Astrocyte (in vitro differentiated cells and primary cell): ENCODE data around the gene ASB3. TPM values are rescaled to one million over a fixed set of nuclear protein-coding genes. Genes with fewer than 3 reads are reported as not detected.

Source experiments
- DNase-seq: peaks from one replicate; pipeline ENCODE4 v3.0.0-alpha.2; 2010; ENCODE audit warnings: low read depth
- FAIRE-seq: peaks from 2 replicates; lab custom pipeline; 2011; peaks lifted over from hg19 to GRCh38; lab: Jason Lieb, UNC
- H2AFZ ChIP-seq: 2 replicates; pipeline ENCODE4 v1.6.0; 2012; ENCODE audit warnings: low read depth, low read length, inconsistent platforms
- H3K27ac ChIP-seq: 2 replicates; pipeline ENCODE4 v1.5.1; 2011; ENCODE audit warnings: low read depth, low read length, inconsistent platforms
- H3K27me3 ChIP-seq: 2 replicates; pipeline ENCODE4 v1.6.0; 2011; ENCODE audit warnings: low read length, inconsistent platforms; ENCODE audit not compliant: insufficient read depth
- H3K36me3 ChIP-seq: 2 replicates; pipeline ENCODE4 v1.5.1; 2011; ENCODE audit warnings: low read length, inconsistent platforms; ENCODE audit not compliant: insufficient read depth
- H3K4me1 ChIP-seq: 2 replicates; pipeline ENCODE4 v1.5.1; 2011; ENCODE audit warnings: low read length, inconsistent platforms; ENCODE audit not compliant: insufficient read depth
- H3K4me2 ChIP-seq: 2 replicates; pipeline ENCODE4 v1.6.0; 2012; ENCODE audit warnings: low read length, inconsistent platforms
- H3K4me3 ChIP-seq: 2 replicates; pipeline ENCODE4 v1.5.1; 2011; ENCODE audit warnings: low read depth, mild to moderate bottlenecking, low read length, inconsistent platforms; ENCODE audit not compliant: insufficient read depth
- H3K79me2 ChIP-seq: 2 replicates; pipeline ENCODE4 v1.6.0; 2012; ENCODE audit warnings: mild to moderate bottlenecking, low read length, inconsistent platforms; ENCODE audit not compliant: insufficient read depth
- H3K9ac ChIP-seq: 2 replicates; pipeline ENCODE4 v1.6.0; 2012; ENCODE audit warnings: mild to moderate bottlenecking, low read length, inconsistent platforms
- H3K9me3 ChIP-seq: 2 replicates; pipeline ENCODE4 v1.5.1; 2012; ENCODE audit warnings: low read depth, mild to moderate bottlenecking, low read length, inconsistent platforms; ENCODE audit not compliant: insufficient read depth
- H4K20me1 ChIP-seq: 2 replicates; pipeline ENCODE4 v1.6.0; 2012; ENCODE audit warnings: low read length, inconsistent platforms; ENCODE audit not compliant: insufficient read depth
- H3K27ac Mint-ChIP-seq: one replicate; pipeline ENCODE4 v1.8.0; 2021; ENCODE audit warnings: mild to moderate bottlenecking, mixed read lengths; ENCODE audit not compliant: unreplicated experiment
- H3K27me3 Mint-ChIP-seq: one replicate; pipeline ENCODE4 v1.8.0; 2021; ENCODE audit warnings: low read depth, mixed read lengths; ENCODE audit not compliant: unreplicated experiment
- H3K36me3 Mint-ChIP-seq: one replicate; pipeline ENCODE4 v1.8.0; 2021; ENCODE audit warnings: low read depth, mixed read lengths; ENCODE audit not compliant: unreplicated experiment
- H3K4me1 Mint-ChIP-seq: one replicate; pipeline ENCODE4 v1.8.0; 2021; ENCODE audit warnings: low read depth, mixed read lengths; ENCODE audit not compliant: unreplicated experiment
- H3K4me3 Mint-ChIP-seq: one replicate; pipeline ENCODE4 v1.8.0; 2021; ENCODE audit warnings: mild to moderate bottlenecking, moderate library complexity, mixed read lengths; ENCODE audit not compliant: unreplicated experiment
- H3K9me3 Mint-ChIP-seq: one replicate; pipeline ENCODE4 v1.8.0; 2021; ENCODE audit warnings: mild to moderate bottlenecking, mixed read lengths; ENCODE audit not compliant: unreplicated experiment
- EZH2 ChIP-seq: IDR thresholded peaks from 2 replicates; pipeline ENCODE4 v1.6.1; 2012; ENCODE audit warnings: mild to moderate bottlenecking, low read length, inconsistent platforms; ENCODE audit not compliant: insufficient read depth
- total RNA-seq: library from RNA; stranded (reverse); gene quantifications from 2 replicates; pipeline ENCODE4 v1.2.1, GENCODE V29; 2021
- TF ChIP-seq, protein P1 (sequence below): IDR thresholded peaks from 2 replicates; pipeline ENCODE4 v1.5.1; 2011; ENCODE audit warnings: low read depth, mild to moderate bottlenecking, inconsistent platforms, low read length, moderate library complexity; ENCODE audit not compliant: insufficient read depth

The ASB3 gene
- total RNA-seq, 1 donor from 2014 or later: 26.4 TPM

- H3K79me2 ChIP-seq: no peaks in the 10 kb centered on the region
- TF ChIP-seq EZH2: no peak
- TF ChIP-seq, protein P1, sequence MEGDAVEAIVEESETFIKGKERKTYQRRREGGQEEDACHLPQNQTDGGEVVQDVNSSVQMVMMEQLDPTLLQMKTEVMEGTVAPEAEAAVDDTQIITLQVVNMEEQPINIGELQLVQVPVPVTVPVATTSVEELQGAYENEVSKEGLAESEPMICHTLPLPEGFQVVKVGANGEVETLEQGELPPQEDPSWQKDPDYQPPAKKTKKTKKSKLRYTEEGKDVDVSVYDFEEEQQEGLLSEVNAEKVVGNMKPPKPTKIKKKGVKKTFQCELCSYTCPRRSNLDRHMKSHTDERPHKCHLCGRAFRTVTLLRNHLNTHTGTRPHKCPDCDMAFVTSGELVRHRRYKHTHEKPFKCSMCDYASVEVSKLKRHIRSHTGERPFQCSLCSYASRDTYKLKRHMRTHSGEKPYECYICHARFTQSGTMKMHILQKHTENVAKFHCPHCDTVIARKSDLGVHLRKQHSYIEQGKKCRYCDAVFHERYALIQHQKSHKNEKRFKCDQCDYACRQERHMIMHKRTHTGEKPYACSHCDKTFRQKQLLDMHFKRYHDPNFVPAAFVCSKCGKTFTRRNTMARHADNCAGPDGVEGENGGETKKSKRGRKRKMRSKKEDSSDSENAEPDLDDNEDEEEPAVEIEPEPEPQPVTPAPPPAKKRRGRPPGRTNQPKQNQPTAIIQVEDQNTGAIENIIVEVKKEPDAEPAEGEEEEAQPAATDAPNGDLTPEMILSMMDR: no peak
- H3K27me3 ChIP-seq: no peaks in the 10 kb centered on the region
- H3K27ac ChIP-seq: no peak overlapping the region
- H3K36me3 ChIP-seq: no peaks in the 10 kb centered on the region
- no peaks in the 10 kb centered on the region for H3K4me1 ChIP-seq
- H3K9me3 ChIP-seq: no peaks in the 10 kb centered on the region
- no peak overlapping the region for H3K9ac ChIP-seq
- Mint-ChIP-seq H3K9me3 (no peaks in the 10 kb centered on the region), H3K36me3 (no peaks in the 10 kb centered on the region), H3K27ac (no peak overlapping the region), H3K4me1 (no peaks in the 10 kb centered on the region), H3K4me3 (no peak overlapping the region), H3K27me3 (no peaks in the 10 kb centered on the region)
- H3K4me3 ChIP-seq: no peak overlapping the region
- no peak overlapping the region for H2AFZ ChIP-seq
- FAIRE-seq: no peak
- H4K20me1 ChIP-seq: no peaks in the 10 kb centered on the region
- H3K4me2 ChIP-seq: no peak overlapping the region
- DNase-seq: no peak
These were observed 132.4 kb downstream of the ASB3 start for GRCh38 chr2:53654396-53654795.

DNA sequence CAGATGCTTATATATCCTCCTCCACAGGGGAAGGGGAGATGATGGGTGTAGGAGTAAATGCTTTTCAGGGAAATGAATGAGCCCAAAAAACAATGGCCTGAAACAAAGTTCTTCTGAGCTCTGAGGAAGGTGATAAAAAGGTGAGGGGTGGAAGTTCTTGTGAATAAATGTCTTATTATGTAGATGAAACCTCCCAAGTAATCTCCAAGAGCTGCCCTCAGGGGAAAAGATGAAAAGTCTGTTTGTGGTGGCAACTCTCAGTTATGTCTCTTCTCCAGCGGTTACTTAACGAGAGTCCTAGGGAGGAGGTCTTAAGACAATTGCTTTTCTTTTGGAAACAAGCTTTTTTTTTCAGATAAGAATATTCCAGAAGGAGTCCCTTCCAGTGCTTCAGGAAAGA, 134.6 kb downstream of the ASB3 start:
- no peak overlapping the region for H3K4me3 Mint-ChIP-seq
- H3K36me3 Mint-ChIP-seq: no peaks in the 10 kb centered on the region
- no peaks in the 10 kb centered on the region for H3K9me3 Mint-ChIP-seq
- H4K20me1 ChIP-seq: no peaks in the 10 kb centered on the region
- H3K27me3 Mint-ChIP-seq: no peaks in the 10 kb centered on the region
- H3K9me3 ChIP-seq: no peaks in the 10 kb centered on the region
- TF ChIP-seq, protein P1: no peak
- no peak for TF ChIP-seq EZH2
- H3K4me2 ChIP-seq: no peak overlapping the region
- H3K4me1 Mint-ChIP-seq: no peaks in the 10 kb centered on the region
- no peaks in the 10 kb centered on the region for H3K4me1 ChIP-seq
- DNase-seq: no peak
- H3K27me3 ChIP-seq: no peaks in the 10 kb centered on the region
- no peak overlapping the region for H2AFZ ChIP-seq
- H3K79me2 ChIP-seq: no peaks in the 10 kb centered on the region
- no peak overlapping the region for H3K9ac ChIP-seq
- no peaks in the 10 kb centered on the region for H3K36me3 ChIP-seq
- H3K4me3 ChIP-seq: no peak overlapping the region
- no peak for FAIRE-seq
- no peak overlapping the region for H3K27ac Mint-ChIP-seq
- no peak overlapping the region for H3K27ac ChIP-seq

GRCh38 chr2:53646788-53647187, 140.0 kb downstream of the ASB3 start:
- no peaks in the 10 kb centered on the region for H3K27me3 Mint-ChIP-seq
- Histone ChIP-seq H4K20me1 (no peaks in the 10 kb centered on the region), H3K36me3 (no peaks in the 10 kb centered on the region), H3K4me1 (no peaks in the 10 kb centered on the region), H3K9me3 (no peaks in the 10 kb centered on the region), H3K27ac (no peak overlapping the region), H3K27me3 (no peaks in the 10 kb centered on the region), H3K4me2 (no peak overlapping the region), H2AFZ (no peak overlapping the region), H3K9ac (no peak overlapping the region), H3K79me2 (no peaks in the 10 kb centered on the region), H3K4me3 (no peak overlapping the region)
- no peak overlapping the region for H3K27ac Mint-ChIP-seq
- H3K4me1 Mint-ChIP-seq: no peaks in the 10 kb centered on the region
- H3K4me3 Mint-ChIP-seq: no peak overlapping the region
- H3K36me3 Mint-ChIP-seq: no peaks in the 10 kb centered on the region
- no peaks in the 10 kb centered on the region for H3K9me3 Mint-ChIP-seq
- no peak for TF ChIP-seq EZH2
- TF ChIP-seq, protein P1: no peak
- FAIRE-seq: no peak
- no peak for DNase-seq
